ENCODE data around the gene GIPC2.
"Not testable (repeated sequence)": the region's sequence is repeated elsewhere in the genome, so short reads cannot be mapped to it uniquely, and the experiment has no call there.

The GIPC2 gene

GRCh38 chr1:78070210-78070609, 24.4 kb downstream of the GIPC2 start:
- FAIRE-seq = no peak

GRCh38 chr1:78070758-78071157, 25.0 kb downstream of the GIPC2 start:
- FAIRE-seq = peak; percentile 18

GRCh38 chr1:78071696-78072095, 25.9 kb downstream of the GIPC2 start:
- FAIRE-seq = no peak

GRCh38 chr1:78072216-78072615, 26.4 kb downstream of the GIPC2 start:
- FAIRE-seq = no peak

GRCh38 chr1:78073441-78073840, 27.7 kb downstream of the GIPC2 start:
- FAIRE-seq = no peak

GRCh38 chr1:78075621-78076020, 29.9 kb downstream of the GIPC2 start:
- no peak for FAIRE-seq

- FAIRE-seq = no peak
Measured at GRCh38 chr1:78078358-78078757, 32.6 kb downstream of the GIPC2 start.

GRCh38 chr1:78079580-78079979, 33.8 kb downstream of the GIPC2 start:
- FAIRE-seq = no peak

GRCh38 chr1:78080767-78081166, 35.0 kb downstream of the GIPC2 start:
- no peak for FAIRE-seq

GRCh38 chr1:78081980-78082860, 36.5 kb downstream of the GIPC2 start:
- FAIRE-seq = no peak

- not testable (repeated sequence) for FAIRE-seq
Measured at GRCh38 chr1:78084639-78085038, 38.9 kb downstream of the GIPC2 start.

- no peak for FAIRE-seq
Measured at GRCh38 chr1:78086697-78087096, 40.9 kb downstream of the GIPC2 start.

- FAIRE-seq = no peak
Measured at GRCh38 chr1:78088015-78088414, 42.2 kb downstream of the GIPC2 start.

GRCh38 chr1:78088486-78088885, 42.7 kb downstream of the GIPC2 start:
- no peak for FAIRE-seq

GRCh38 chr1:78089010-78089409, 43.2 kb downstream of the GIPC2 start:
- FAIRE-seq = no peak

- FAIRE-seq = no peak
Measured at GRCh38 chr1:78090472-78091133, 44.8 kb downstream of the GIPC2 start.

GRCh38 chr1:78091215-78091813, 45.5 kb downstream of the GIPC2 start:
- no peak for FAIRE-seq

GRCh38 chr1:78091886-78092285, 46.1 kb downstream of the GIPC2 start:
- no peak for FAIRE-seq

- FAIRE-seq = no peak
Measured at GRCh38 chr1:78092643-78093042, 46.9 kb downstream of the GIPC2 start.

GRCh38 chr1:78093560-78093959, 47.8 kb downstream of the GIPC2 start:
- FAIRE-seq = no peak

- no peak for FAIRE-seq
Measured at GRCh38 chr1:78094639-78095038, 48.9 kb downstream of the GIPC2 start.

GRCh38 chr1:78095593-78095992, 49.8 kb downstream of the GIPC2 start:
- FAIRE-seq = no peak

- no peak for FAIRE-seq
Measured at GRCh38 chr1:78096017-78096416, 50.3 kb downstream of the GIPC2 start.

GRCh38 chr1:78096976-78097375, 51.2 kb downstream of the GIPC2 start:
- no peak for FAIRE-seq
